MCF 10A (cell line): ENCODE data around the gene MED13. TPM values are rescaled to one million over a fixed set of nuclear protein-coding genes. Genes with fewer than 3 reads are reported as not detected.

ENCODE experiments used
- BruUV-seq: library from RNA; stranded (reverse); fragments of 400-500 nt; replicated peaks from 2 replicates; lab custom pipeline; 2021; lab: Mats Ljungman, UMichigan
- CTCF ChIA-PET: fragments of 300-600 bp; sonication (Branson Sonifier 250); formaldehyde crosslinking; extraction: SDS; loops from one replicate; lab custom pipeline; 2021; ENCODE audit warnings: antibody characterized with exemption, inconsistent platforms; lab: Yijun Ruan, JAX
- POLR2A ChIA-PET: fragments of 300-600, 350-650 bp; sonication (Branson Sonifier 250); formaldehyde crosslinking; extraction: SDS; loops from one replicate; lab custom pipeline; 2020; ENCODE audit warnings: antibody characterized with exemption, inconsistent platforms; lab: Yijun Ruan, JAX
- DNase-seq: peaks from one replicate; pipeline ENCODE4 v3.0.0-alpha.2; 2018; ENCODE audit not compliant: unreplicated experiment
- H3K27ac Mint-ChIP-seq: one replicate; pipeline ENCODE4 v1.8.0; 2022; ENCODE audit warnings: mild to moderate bottlenecking, low read depth, mixed read lengths; ENCODE audit not compliant: unreplicated experiment
- H3K27me3 Mint-ChIP-seq: one replicate; pipeline ENCODE4 v1.8.0; 2022; ENCODE audit warnings: mixed read lengths; ENCODE audit not compliant: insufficient read depth, unreplicated experiment
- H3K36me3 Mint-ChIP-seq: one replicate; pipeline ENCODE4 v1.8.0; 2022; ENCODE audit warnings: mild to moderate bottlenecking, moderate library complexity, mixed read lengths; ENCODE audit not compliant: insufficient read depth, unreplicated experiment
- H3K4me1 Mint-ChIP-seq: one replicate; pipeline ENCODE4 v1.8.0; 2022; ENCODE audit warnings: mixed read lengths; ENCODE audit not compliant: insufficient read depth, unreplicated experiment
- H3K4me3 Mint-ChIP-seq: one replicate; pipeline ENCODE4 v1.8.0; 2022; ENCODE audit warnings: mild to moderate bottlenecking, moderate library complexity, mixed read lengths; ENCODE audit not compliant: unreplicated experiment
- H3K9me3 Mint-ChIP-seq: one replicate; pipeline ENCODE4 v1.8.0; 2022; ENCODE audit warnings: mixed read lengths; ENCODE audit not compliant: unreplicated experiment
- intact Hi-C: fragments of 100-400 bp; cut with micrococcal nuclease; formaldehyde crosslinking; loops from 2 replicates; pipeline ENCODE4 v1.14.1; 2022
- total RNA-seq: library from RNA; stranded (reverse); gene quantifications from 2 replicates; pipeline ENCODE4 v1.2.3, GENCODE V29; 2022
- TF ChIP-seq, protein P1 (sequence below): fragments of 200-600 bp; IDR thresholded peaks from one replicate; pipeline ENCODE4 v1.8.0; 2022; ENCODE audit warnings: antibody characterized with exemption, mild to moderate bottlenecking; ENCODE audit not compliant: unreplicated experiment

The MED13 gene
- total RNA-seq, 1 experiment from 2014 or later: 58.7 TPM

- Mint-ChIP-seq H3K4me3 (no peak overlapping the region), H3K27ac (no peak overlapping the region)
- POLR2A ChIA-PET: interaction anchor here (0.6 kb wide), 1 partner anchor 12 kb away, joined by 3 read pairs; no protein-coding TSS in a partner anchor
These were observed 80.3 kb downstream of the MED13 start for GRCh38 chr17:61984821-61985220.

DNA sequence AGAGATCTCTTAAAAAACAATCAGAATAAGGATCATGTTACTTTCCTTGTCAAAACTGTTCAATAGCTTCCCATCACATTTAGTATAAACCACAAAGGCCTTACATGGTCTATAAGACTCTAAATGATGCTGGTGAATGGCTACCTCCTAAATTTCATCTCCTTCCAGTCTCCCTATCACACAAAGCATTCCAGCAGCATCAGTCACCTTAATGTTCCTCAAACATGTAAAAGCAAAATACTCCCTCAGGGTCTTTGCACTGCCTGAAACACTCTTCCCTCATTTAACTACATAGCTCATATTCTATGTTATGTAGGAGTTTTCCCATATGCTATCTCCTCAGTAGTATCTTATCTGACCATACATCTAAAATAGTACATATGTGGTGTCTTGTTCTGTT is 83.8 kb downstream of the MED13 start:
- BruUV-seq: no TSS peak
- no peaks in the 10 kb centered on the region for H3K27me3 Mint-ChIP-seq
- no peak overlapping the region for H3K27ac Mint-ChIP-seq
- H3K36me3 Mint-ChIP-seq: peaks cover 90% of the 10 kb centered on the region
- no peak overlapping the region for H3K4me3 Mint-ChIP-seq
- H3K9me3 Mint-ChIP-seq: no peaks in the 10 kb centered on the region
- TF ChIP-seq, protein P1, sequence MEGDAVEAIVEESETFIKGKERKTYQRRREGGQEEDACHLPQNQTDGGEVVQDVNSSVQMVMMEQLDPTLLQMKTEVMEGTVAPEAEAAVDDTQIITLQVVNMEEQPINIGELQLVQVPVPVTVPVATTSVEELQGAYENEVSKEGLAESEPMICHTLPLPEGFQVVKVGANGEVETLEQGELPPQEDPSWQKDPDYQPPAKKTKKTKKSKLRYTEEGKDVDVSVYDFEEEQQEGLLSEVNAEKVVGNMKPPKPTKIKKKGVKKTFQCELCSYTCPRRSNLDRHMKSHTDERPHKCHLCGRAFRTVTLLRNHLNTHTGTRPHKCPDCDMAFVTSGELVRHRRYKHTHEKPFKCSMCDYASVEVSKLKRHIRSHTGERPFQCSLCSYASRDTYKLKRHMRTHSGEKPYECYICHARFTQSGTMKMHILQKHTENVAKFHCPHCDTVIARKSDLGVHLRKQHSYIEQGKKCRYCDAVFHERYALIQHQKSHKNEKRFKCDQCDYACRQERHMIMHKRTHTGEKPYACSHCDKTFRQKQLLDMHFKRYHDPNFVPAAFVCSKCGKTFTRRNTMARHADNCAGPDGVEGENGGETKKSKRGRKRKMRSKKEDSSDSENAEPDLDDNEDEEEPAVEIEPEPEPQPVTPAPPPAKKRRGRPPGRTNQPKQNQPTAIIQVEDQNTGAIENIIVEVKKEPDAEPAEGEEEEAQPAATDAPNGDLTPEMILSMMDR: no peak
- no peak for DNase-seq
- peaks cover 11% of the 10 kb centered on the region for H3K4me1 Mint-ChIP-seq
- ChIA-PET CTCF (interaction anchor here (0.8 kb wide), 1 partner anchor 13 kb away, joined by 3 read pairs; no protein-coding TSS in a partner anchor), POLR2A (interaction anchor here (0.6 to 1.1 kb wide), 2 partner anchors 10 to 190 kb away, joined by 3 read pairs; no protein-coding TSS in a partner anchor)
- intact Hi-C loops: no loop called here

More at GRCh38 chr17:61984821-61985220, 80.3 kb downstream of the MED13 start:
- H3K9me3 Mint-ChIP-seq: no peaks in the 10 kb centered on the region
- no TSS peak for BruUV-seq
- intact Hi-C loops: no loop called here
- CTCF ChIA-PET: no interaction called here
- H3K4me1 Mint-ChIP-seq: peaks cover 11% of the 10 kb centered on the region
- DNase-seq: no peak
- no peaks in the 10 kb centered on the region for H3K27me3 Mint-ChIP-seq
- TF ChIP-seq, protein P1: no peak
- peaks cover 85% of the 10 kb centered on the region for H3K36me3 Mint-ChIP-seq

GRCh38 chr17:61980535-61980934 is 84.5 kb downstream of the MED13 start:
- TF ChIP-seq, protein P1: no peak
- Mint-ChIP-seq H3K27me3 (no peaks in the 10 kb centered on the region), H3K4me1 (peaks cover 11% of the 10 kb centered on the region), H3K27ac (no peak overlapping the region), H3K36me3 (peaks cover 92% of the 10 kb centered on the region), H3K9me3 (no peaks in the 10 kb centered on the region), H3K4me3 (no peak overlapping the region)
- POLR2A ChIA-PET: interaction anchor here (0.6 to 1.1 kb wide), 3 partner anchors 10 to 48 kb away, joined by 3 read pairs; no protein-coding TSS in a partner anchor
- BruUV-seq: no TSS peak
- intact Hi-C loops: no loop called here
- CTCF ChIA-PET: interaction anchor here (0.7 to 0.8 kb wide), 2 partner anchors 12 to 19 kb away, joined by 3 to 4 read pairs; no protein-coding TSS in a partner anchor
- no peak for DNase-seq

DNA sequence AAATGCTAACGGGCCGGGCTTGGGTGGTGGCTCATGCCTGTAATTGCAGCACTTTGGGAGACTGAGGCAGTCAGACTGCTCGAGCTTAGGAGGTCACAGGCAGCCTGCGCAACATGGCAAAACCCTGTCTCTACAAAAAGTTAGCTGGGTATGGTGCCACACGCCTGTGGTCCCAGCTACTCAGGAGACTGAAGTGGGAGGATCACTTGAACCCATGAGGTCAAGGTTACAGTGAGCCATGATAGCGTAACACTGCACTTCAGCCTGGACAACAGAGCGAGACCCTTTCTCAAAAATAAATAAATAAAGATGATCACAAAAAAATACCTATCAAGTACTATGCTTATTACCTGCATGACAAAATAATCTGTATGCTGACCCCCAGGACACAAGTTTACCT is 91.0 kb downstream of the MED13 start:
- intact Hi-C loops: no loop called here
- Mint-ChIP-seq H3K4me3 (no peak overlapping the region), H3K36me3 (peaks cover 77% of the 10 kb centered on the region), H3K9me3 (no peaks in the 10 kb centered on the region), H3K27ac (no peak overlapping the region), H3K4me1 (no peaks in the 10 kb centered on the region), H3K27me3 (no peaks in the 10 kb centered on the region)
- ChIA-PET CTCF (interaction anchor here (0.7 kb wide), 1 partner anchor 11 kb away, joined by 3 read pairs; no protein-coding TSS in a partner anchor), POLR2A (no interaction called here)
- TF ChIP-seq, protein P1: no peak
- no peak for DNase-seq
- BruUV-seq: no TSS peak
